Stimulated activated CD4-positive, alpha-beta T cell treated with anti-CD3 and anti-CD28 coated beads, Interleukin-2, amount 100 ng/mL, for 4 hours (primary cell): Measurements from ENCODE around the gene LSP1.
"Not testable (repeated sequence)": the region's sequence is repeated elsewhere in the genome, so short reads cannot be mapped to it uniquely, and the experiment has no call there.

Source experiments
- DNase-seq: peaks from one replicate; pipeline ENCODE4 v3.0.0-alpha.2; 2020; ENCODE audit warnings: low read depth

LSP1 gene

GRCh38 chr11:1852877-1853276, at the start of gene LSP1:
TSS of gene LSP1 (plus strand) at chr11:1853084. CDS start at chr11:1853145, 61 bp downstream.
- DNase-seq, result peak; percentile 60

GRCh38 chr11:1803246-1803645, 49.6 kb upstream of the LSP1 start:
- no peak for DNase-seq

GRCh38 chr11:1803835-1804519, 48.9 kb upstream of the LSP1 start:
- DNase-seq, result not testable (repeated sequence)

- DNase-seq, result no peak
These were observed 47.4 kb upstream of the LSP1 start for GRCh38 chr11:1805525-1805924.

GRCh38 chr11:1807264-1807995, 45.5 kb upstream of the LSP1 start:
- DNase-seq, result no peak

- no peak for DNase-seq
These were observed 42.1 kb upstream of the LSP1 start for GRCh38 chr11:1810761-1811160.

GRCh38 chr11:1812274-1812673, 40.6 kb upstream of the LSP1 start:
- DNase-seq, result no peak

GRCh38 chr11:1812801-1813200, 40.1 kb upstream of the LSP1 start:
- no peak for DNase-seq

- not testable (repeated sequence) for DNase-seq
These were observed 39.5 kb upstream of the LSP1 start for GRCh38 chr11:1813356-1813755.

GRCh38 chr11:1814691-1815090, 38.2 kb upstream of the LSP1 start:
- DNase-seq, result no peak

- no peak for DNase-seq
These were observed 37.6 kb upstream of the LSP1 start for GRCh38 chr11:1815311-1815710.

- no peak for DNase-seq
These were observed 37.1 kb upstream of the LSP1 start for GRCh38 chr11:1815751-1816150.

GRCh38 chr11:1817000-1817399, 35.9 kb upstream of the LSP1 start:
- DNase-seq, result no peak

- no peak for DNase-seq
These were observed 35.4 kb upstream of the LSP1 start for GRCh38 chr11:1817511-1817910.

GRCh38 chr11:1819074-1819473, 33.8 kb upstream of the LSP1 start:
- DNase-seq, result no peak

GRCh38 chr11:1820463-1821325, 32.2 kb upstream of the LSP1 start:
- no peak for DNase-seq

GRCh38 chr11:1821562-1821961, 31.3 kb upstream of the LSP1 start:
- DNase-seq, result no peak

- DNase-seq, result no peak
These were observed 30.1 kb upstream of the LSP1 start for GRCh38 chr11:1822648-1823375.

- no peak for DNase-seq
These were observed 29.3 kb upstream of the LSP1 start for GRCh38 chr11:1823376-1824220.

- DNase-seq, result no peak
These were observed 28.5 kb upstream of the LSP1 start for GRCh38 chr11:1824221-1825038.
